NCI-H128 (cell line): Measurements from ENCODE around the gene PPP1R37.

Experiments
- DNase-seq: peaks from one replicate; lab custom pipeline; 2025; ENCODE audit not compliant: unreplicated experiment; lab: John Stamatoyannopoulos, UW

The PPP1R37 gene

GRCh38 chr19:45092747-45093678 lies at the start of gene PPP1R37:
TSS of gene PPP1R37 (plus strand) at chr19:45093179. CDS start at chr19:45093326, 147 bp downstream.
- DNase-seq: peak; percentile 97

GRCh38 chr19:45045671-45046353 lies 47.2 kb upstream of the PPP1R37 start:
- DNase-seq: no peak

- no peak for DNase-seq
Measured at GRCh38 chr19:45046355-45046754, 46.6 kb upstream of the PPP1R37 start.

- DNase-seq: no peak
Measured at GRCh38 chr19:45047188-45047797, 45.7 kb upstream of the PPP1R37 start.

GRCh38 chr19:45049073-45049736 lies 43.8 kb upstream of the PPP1R37 start:
- no peak for DNase-seq

- DNase-seq: no peak
Measured at GRCh38 chr19:45050036-45050435, 42.9 kb upstream of the PPP1R37 start.

- DNase-seq: no peak
Measured at GRCh38 chr19:45051929-45052579, 40.9 kb upstream of the PPP1R37 start.

- no peak for DNase-seq
Measured at GRCh38 chr19:45056831-45057230, 36.1 kb upstream of the PPP1R37 start.

- DNase-seq: no peak
Measured at GRCh38 chr19:45057444-45057843, 35.5 kb upstream of the PPP1R37 start.

GRCh38 chr19:45058622-45059159 lies 34.3 kb upstream of the PPP1R37 start:
- DNase-seq: no peak

- peak; percentile 19 for DNase-seq
Measured at GRCh38 chr19:45059258-45059965, 33.6 kb upstream of the PPP1R37 start.

GRCh38 chr19:45061965-45062364 lies 31.0 kb upstream of the PPP1R37 start:
- no peak for DNase-seq

GRCh38 chr19:45063851-45064801 lies 28.9 kb upstream of the PPP1R37 start:
- no peak for DNase-seq

- no peak for DNase-seq
Measured at GRCh38 chr19:45066921-45067661, 25.9 kb upstream of the PPP1R37 start.

GRCh38 chr19:45068041-45068440 lies 24.9 kb upstream of the PPP1R37 start:
- DNase-seq: no peak

GRCh38 chr19:45069056-45069455 lies 23.9 kb upstream of the PPP1R37 start:
- no peak for DNase-seq

- DNase-seq: no peak
Measured at GRCh38 chr19:45070214-45070613, 22.8 kb upstream of the PPP1R37 start.
